HG03565 (cell line): ENCODE data around the gene OTUD7B.
"Not testable (repeated sequence)": the region's sequence is repeated elsewhere in the genome, so short reads cannot be mapped to it uniquely, and the experiment has no call there.

Source experiments
- ATAC-seq: cut with Tn5 transposase; IDR thresholded peaks from one replicate; pipeline ENCODE4 v1.9.1; 2021; ENCODE audit warnings: mild to moderate bottlenecking, moderate library complexity; ENCODE audit not compliant: unreplicated experiment

The OTUD7B gene

GRCh38 chr1:149962039-149962647 lies 48.4 kb downstream of the OTUD7B start:
- no peak for ATAC-seq

DNA sequence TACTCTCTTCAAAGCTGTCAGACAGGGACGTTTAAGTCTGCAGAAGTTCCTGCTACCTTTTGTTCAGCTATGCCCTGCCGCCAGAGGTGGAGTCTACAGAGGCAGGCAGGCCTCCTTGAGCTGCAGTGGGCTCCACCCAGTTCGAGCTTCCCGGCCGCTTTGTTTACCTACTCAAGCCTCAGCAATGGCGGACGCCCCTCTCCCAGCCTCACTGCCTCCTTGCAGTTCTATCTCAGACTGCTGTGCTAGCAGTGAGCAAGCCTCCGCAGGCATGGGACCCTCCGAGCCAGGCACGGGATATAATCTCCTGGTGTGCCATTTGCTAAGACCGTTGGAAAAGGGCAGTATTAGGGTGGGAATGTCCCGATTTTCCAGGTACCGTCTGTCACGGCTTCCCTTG lies 53.0 kb downstream of the OTUD7B start:
- not testable (repeated sequence) for ATAC-seq

GRCh38 chr1:149949911-149950310 lies 60.6 kb downstream of the OTUD7B start:
- ATAC-seq, result no peak

DNA sequence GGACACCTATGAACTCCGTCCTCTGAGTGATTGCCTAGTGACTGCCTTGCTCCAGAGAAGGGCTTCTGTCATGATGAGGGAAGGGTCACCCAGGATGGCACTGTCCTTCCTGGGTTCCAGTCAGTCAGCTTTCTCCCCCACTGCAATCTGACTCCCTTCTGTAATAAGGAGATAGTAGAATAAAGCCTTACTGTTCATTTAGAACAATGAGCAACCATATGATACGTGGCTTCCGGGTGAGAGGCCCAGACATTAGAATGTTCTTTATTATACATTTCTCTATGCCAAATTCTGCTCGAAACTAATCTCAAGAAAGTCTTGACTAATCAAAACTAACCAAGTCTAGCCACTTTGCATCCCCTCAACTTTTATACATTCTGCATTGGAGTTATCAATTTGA lies 65.3 kb downstream of the OTUD7B start:
- ATAC-seq, result no peak

GRCh38 chr1:149942885-149943284 lies 67.6 kb downstream of the OTUD7B start:
- no peak for ATAC-seq

GRCh38 chr1:149942207-149942606 lies 68.3 kb downstream of the OTUD7B start:
- ATAC-seq, result no peak

DNA sequence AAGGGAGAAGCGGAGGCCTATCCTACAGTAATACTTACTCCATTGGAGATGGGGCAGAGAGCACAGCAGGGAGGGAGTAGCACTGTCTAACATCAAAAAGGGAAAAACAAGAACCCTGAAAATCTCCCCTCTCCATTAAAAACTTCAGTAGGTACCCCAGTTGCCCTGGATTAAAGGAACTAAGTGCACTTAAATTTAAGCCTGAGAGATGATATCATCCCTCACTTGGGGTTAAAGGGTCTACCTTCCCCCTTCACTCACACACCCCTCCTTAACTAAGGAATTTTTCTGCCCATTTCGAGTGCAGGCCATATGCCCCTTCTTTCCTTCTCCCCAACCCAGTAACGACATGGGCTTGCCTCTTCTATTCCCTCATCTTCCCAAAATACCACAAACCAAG lies 70.1 kb downstream of the OTUD7B start:
- ATAC-seq, result no peak

DNA sequence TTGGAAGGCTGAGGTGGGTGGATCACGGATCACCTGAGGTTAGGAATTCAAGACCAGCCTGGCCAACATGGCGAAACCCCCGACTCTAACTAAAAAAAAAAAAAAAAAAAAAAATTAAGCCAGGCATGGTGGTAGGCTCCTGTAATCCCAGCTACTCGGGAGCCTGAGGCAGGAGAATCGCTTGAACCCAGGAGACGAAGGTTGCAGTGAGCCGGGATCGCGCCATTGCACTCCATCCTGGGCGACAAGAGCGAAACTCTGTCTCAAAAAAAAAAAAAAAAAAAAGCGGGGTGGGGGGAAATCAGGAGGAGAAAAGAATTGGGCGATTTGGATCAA lies 71.9 kb downstream of the OTUD7B start:
- not testable (repeated sequence) for ATAC-seq

DNA sequence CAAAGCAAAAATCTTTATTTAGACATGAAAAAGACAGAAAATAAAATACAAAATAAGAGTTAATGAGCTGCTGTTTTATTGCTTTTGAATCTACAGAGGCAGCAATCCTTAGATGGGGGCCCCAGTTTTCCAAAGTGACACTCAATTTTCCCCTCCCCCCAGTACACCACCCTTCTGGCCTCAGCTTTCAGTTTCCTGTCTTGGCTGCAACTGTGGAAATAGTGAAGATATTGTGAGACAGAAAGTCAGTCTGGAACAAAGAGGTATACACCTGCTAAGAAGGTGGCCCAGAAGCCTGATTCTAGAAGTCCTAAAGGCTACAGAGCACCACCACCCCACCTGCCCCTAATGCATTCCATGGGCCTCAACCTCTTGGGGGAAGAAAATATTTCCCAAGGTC lies 72.8 kb downstream of the OTUD7B start:
- ATAC-seq, result no peak

DNA sequence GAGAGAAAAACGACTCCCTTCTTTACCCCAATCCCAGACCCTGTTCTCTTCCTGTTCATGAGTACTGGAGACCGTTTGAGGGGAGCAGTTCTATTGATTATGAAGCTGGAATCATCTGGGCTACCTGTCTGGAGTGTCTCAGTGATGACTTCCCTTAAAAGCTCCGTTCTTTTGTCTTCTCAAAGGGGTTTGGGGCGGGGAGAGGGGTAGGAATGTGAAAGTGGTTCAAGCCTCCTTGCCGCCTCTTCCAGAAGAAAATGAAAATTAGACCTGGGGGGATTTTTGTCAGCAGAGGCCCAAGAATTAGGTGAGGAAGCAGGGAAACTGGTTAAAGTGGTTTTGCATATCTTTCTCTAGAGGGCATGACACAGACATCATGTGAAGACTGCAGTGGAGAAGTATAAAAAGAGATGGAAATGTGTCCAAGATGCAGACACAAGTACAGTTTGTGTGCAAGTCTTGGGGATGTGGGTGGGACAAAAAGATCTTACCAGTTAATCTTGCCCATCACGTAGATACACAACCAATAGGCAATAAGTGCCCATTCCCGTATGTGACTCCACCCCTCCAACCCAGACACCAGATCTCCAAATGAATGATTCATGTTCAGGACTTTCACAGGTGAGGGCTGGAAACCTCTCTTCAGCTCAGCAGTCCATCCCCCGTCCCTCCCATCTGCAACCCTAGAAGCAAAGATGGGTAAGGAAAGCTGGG lies 73.4 kb downstream of the OTUD7B start:
- ATAC-seq, result no peak

GRCh38 chr1:149936170-149936991 lies 74.1 kb downstream of the OTUD7B start, which contains the start of gene MTMR11:
TSS of gene MTMR11 (minus strand) at chr1:149936879. CDS start at chr1:149936647, 232 bp downstream.
- ATAC-seq, result no peak

DNA sequence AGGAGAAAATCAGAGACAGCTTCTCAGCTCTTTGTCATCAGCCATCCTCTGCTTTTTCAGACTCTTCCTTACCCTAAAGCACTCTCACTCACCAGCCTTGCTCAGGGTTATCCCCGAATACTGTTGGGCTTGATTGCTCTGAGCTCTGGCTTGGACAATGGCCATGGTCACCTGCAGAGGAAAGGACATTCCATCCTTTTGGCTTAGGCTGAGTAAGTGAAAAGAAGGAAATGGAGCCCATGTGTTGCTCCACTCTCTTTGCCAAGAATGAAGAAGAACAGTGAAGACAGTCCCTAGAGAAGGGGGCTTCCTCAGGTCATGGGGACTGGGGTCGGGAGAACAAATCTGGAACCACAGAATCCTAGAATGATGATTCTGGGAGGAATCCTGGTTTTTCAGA lies 76.2 kb downstream of the OTUD7B start:
- no peak for ATAC-seq

- no peak for ATAC-seq
Observed at GRCh38 chr1:149933208-149933607, 77.3 kb downstream of the OTUD7B start.

- ATAC-seq, result no peak
Observed at GRCh38 chr1:149932474-149932873, 78.1 kb downstream of the OTUD7B start.

DNA sequence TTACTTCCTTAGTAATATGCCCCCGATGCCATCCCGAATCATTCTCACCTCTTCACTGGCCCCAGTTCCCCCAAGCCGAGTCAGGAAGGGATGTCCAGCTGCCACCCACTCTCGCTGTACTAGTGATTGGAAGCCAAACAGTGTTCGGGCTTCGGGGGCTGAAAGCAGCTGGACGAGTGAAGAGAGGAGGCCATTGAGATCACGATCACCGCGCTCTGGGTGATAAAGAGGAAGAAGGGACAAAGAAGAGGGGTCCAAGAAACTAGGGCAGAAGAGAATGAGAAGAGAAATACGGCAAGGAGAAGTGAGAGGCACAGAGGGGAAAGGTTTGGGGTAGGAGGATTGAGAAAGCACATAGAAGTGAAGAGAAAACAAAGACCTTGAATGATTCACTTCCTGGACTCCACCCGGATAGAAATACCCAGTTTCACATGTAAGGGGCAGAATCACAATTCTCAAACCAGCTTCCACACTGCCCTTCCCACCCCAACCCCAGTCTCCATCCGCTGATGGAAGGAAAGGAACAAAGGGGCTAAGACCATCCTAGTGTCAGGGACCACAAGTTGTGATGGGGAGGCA lies 79.2 kb downstream of the OTUD7B start:
- ATAC-seq, result no peak

- ATAC-seq, result no peak
Observed at GRCh38 chr1:149929856-149930255, 80.7 kb downstream of the OTUD7B start.

- ATAC-seq, result no peak
Observed at GRCh38 chr1:149928401-149928724, 82.2 kb downstream of the OTUD7B start.

DNA sequence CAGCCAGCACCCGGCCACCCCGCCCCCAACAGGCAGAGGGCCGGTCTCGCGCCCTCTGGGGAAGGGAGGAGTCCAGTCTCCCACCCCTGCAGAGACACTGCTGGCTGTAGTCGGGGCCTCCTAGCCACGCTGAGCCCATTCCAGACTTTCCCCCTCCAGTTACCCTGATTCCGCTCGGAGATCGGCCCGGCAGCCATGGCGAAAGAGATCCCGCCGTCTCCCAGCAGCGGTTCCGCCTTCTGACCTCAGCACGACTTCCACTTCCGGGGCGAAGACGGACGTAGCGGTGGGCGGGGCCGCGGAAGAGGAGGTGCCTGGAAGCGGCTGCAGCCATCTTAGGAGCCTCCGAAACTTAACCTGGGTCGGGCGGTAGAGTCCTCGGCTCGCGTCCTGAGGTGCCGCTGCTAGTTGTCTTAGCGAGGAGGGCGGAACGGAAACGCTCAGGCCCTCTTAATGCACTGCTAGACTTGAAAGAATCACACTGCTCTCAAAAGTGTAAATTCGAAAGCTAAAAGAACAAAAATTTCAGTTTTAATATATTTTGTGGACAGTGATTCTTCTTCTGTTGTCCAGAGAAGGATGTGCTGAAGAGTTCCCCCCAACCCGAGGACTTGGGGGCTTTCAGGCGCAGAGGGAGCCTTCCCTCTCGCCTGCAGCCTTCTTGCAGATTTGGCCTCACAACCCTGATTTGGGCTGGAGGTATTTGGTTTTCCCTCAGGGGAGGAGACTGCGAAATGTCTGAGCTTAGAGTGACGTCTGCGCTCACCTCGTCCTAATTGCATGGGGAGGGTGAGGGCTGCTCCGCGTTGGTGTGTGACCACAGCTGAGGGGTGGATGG lies 82.7 kb downstream of the OTUD7B start, which contains the start of gene SF3B4:
Gene SF3B4, minus strand, starts transcription at position 241 of the 838 bp plus-strand sequence. Its CDS starts 44 bp downstream, at position 197.
- ATAC-seq, result peak; percentile 81

DNA sequence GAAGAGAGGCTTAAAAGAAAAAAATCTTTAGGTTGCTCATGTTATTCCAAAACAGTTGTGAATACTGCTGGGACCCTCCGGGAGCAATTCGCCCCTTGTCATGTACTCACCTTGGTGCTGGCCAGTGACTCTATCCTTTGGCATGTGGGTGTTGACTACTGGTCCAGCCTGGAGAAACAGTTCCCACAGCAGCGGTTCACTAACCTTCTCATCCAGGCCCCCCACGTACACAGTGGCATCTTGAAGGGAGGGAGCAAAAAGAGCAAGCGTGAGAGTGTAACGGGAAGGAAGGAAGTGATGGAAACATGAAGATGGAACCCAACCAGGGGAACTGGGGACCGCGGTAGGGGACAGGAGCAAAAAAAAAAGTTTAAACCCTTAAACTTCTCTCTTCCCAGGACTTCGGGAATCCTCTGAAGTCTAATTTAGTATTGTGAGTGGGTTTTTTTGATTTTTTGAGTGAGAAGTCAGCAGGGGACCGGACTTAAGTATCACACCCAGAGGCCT lies 83.4 kb downstream of the OTUD7B start:
- no peak for ATAC-seq

DNA sequence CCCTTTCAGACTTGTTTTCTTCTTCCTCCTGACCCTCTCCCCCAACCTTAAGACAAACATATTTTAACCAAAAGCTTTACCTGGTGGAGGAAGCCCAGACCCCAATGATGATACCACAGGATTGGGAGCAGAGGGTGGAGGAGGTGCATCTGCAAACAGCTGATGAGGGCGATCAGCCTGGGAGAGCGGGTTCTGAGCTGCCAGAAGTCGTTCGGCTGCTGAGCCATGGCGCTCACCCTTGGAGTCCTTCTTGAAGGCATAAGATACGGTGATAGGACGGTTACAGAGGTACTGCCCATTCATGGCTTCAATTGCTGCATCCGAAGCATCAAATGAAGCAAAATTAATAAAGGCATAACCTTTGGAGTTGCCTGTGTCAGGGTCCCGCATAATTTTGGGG lies 84.2 kb downstream of the OTUD7B start:
- ATAC-seq, result no peak
